Nucleus accumbens (tissue), 56 donors: ENCODE results near the gene ZNF513.
"Not testable (repeated sequence)": the region's sequence is repeated elsewhere in the genome, so short reads cannot be mapped to it uniquely, and the experiment has no call there.

ENCODE experiments used
- DNase-seq, 56 donors: peaks; one replicate each; lab custom pipeline; 2025; lab: John Stamatoyannopoulos, UW

Gene ZNF513, protein sequence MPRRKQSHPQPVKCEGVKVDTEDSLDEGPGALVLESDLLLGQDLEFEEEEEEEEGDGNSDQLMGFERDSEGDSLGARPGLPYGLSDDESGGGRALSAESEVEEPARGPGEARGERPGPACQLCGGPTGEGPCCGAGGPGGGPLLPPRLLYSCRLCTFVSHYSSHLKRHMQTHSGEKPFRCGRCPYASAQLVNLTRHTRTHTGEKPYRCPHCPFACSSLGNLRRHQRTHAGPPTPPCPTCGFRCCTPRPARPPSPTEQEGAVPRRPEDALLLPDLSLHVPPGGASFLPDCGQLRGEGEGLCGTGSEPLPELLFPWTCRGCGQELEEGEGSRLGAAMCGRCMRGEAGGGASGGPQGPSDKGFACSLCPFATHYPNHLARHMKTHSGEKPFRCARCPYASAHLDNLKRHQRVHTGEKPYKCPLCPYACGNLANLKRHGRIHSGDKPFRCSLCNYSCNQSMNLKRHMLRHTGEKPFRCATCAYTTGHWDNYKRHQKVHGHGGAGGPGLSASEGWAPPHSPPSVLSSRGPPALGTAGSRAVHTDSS

GRCh38 chr2:27380626-27381545 lies at the start of gene ZNF513:
Gene ZNF513, minus strand, starts transcription at chr2:27380734. Its CDS starts 208 bp downstream, at chr2:27380526.
- peak; percentile 81 to 98 (median 96) for DNase-seq

- peak in 53 of 56 donors; percentile 6 to 89 (median 76) for DNase-seq
Measured at GRCh38 chr2:27428978-27429541, 48.5 kb upstream of the ZNF513 start.

GRCh38 chr2:27428213-27428977 lies 47.9 kb upstream of the ZNF513 start, which contains the start of gene NRBP1:
Gene NRBP1, plus strand, starts transcription at chr2:27428631. Its CDS starts 4,643 bp downstream, at chr2:27433274.
- peak; percentile 57 to 97 (median 89) for DNase-seq

DNA sequence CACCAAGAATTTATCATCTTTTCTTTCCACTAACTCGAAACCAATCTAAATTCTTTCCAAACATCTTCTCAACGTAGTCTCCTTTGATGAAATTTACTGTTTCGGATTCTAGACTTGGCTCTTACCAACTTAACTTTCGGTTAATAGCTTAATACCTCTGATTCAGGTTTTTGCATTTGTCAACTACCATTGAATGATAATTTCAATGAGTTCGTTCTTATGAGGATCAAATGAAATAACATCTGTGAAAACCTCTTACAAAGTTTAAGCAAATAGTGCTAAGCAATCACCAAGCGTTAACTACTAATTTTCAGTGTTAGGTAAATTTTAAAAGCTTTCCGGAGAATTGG lies 47.3 kb upstream of the ZNF513 start:
- DNase-seq = no peak

- DNase-seq = not testable (repeated sequence)
Measured at GRCh38 chr2:27425039-27425438, 44.5 kb upstream of the ZNF513 start.

GRCh38 chr2:27422958-27423357 lies 42.4 kb upstream of the ZNF513 start:
- no peak for DNase-seq

DNA sequence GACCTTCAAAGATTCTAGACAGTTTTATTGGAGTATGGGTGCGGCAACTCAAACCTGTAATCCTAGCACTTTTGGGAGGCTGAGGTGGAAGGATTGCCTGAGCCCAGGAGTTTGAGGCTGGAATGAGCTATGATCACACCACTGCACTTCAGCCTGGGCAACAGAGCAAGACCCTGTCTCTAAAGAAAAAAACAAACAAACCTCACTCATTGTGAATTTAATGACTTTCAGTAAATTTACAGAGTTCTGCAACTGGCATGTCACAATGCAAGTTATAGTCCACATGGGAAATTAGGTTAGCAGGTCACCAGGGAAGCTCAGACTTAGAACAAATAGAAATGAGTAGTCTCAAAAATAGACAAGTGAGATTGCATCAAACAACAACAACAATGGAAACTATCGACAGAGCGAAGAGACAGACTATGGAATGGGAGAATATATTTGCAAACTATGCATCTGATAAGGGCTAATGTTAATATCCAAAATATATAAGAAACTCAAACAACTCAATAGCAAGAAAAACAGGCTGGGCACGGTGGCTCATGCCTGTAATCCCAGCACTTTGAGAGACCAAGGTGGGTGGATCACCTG lies 41.2 kb upstream of the ZNF513 start:
- no peak for DNase-seq

DNA sequence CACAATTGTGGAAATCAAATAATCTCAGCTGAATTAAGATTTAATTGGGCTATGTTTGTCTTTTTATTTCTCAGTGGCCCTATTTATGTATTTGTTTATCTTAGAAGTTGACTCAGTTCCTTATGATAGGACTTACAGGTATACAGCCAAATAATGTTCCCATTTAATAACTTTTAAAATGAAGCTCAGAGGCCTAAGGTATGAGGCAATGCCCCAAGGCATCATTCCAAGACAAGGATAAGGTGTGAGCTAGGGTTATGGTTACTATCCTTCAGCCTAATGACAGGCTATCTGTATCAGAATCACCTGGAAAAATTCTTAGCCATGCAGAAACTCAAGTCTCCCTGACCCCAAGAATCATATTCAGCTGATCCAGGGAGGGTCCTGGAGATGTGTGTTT lies 40.5 kb upstream of the ZNF513 start:
- DNase-seq = no peak

- DNase-seq = no peak
Measured at GRCh38 chr2:27416151-27416550, 35.6 kb upstream of the ZNF513 start.

- DNase-seq = no peak
Measured at GRCh38 chr2:27412419-27413152, 32.1 kb upstream of the ZNF513 start.

DNA sequence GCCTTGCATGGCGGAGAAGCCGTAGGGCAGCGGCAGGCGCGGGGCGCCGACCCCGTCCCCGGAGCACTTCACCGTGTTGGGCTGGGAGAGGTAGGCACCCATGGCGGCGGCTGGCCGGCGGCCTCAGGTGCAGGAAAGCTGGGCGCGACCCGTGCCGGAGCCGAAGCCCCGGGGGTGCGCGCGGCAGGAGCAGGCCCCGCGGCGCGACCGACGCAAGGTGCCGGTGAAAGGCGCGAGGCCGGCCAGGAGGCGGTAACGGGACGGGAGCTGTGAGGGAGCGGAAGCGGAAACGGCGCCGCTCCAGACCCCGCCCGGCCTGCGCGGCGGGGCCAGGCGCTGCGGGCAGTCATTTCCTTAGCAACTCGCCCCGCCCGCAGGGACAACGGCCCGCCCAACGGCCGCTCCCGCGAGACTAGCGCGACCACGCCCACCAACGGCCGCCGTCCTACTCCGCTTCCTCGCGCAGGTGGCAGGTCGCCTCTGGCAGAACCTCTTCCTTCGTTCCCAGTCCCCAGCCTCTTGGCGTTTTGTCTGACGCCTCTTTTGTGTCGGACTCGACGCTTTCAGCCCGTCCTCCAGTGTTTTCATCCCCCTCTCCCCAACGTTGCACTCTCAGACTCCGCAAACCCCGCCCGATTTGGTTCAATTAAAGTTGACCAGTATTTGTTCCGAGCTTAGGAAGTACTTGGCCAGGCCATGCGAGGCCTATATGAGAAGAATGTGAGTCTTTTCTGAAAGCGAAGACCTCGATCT lies 29.0 kb upstream of the ZNF513 start, which contains the start of gene PPM1G:
TSS of gene PPM1G (minus strand) at position 271 of the 753 bp plus-strand sequence. CDS start at position 102, 169 bp downstream.
- peak; percentile 12 to 97 (median 90) for DNase-seq

- DNase-seq = peak in 2 of 56 donors; percentile 39 to 53
Measured at GRCh38 chr2:27408601-27409320, 28.2 kb upstream of the ZNF513 start.

DNA sequence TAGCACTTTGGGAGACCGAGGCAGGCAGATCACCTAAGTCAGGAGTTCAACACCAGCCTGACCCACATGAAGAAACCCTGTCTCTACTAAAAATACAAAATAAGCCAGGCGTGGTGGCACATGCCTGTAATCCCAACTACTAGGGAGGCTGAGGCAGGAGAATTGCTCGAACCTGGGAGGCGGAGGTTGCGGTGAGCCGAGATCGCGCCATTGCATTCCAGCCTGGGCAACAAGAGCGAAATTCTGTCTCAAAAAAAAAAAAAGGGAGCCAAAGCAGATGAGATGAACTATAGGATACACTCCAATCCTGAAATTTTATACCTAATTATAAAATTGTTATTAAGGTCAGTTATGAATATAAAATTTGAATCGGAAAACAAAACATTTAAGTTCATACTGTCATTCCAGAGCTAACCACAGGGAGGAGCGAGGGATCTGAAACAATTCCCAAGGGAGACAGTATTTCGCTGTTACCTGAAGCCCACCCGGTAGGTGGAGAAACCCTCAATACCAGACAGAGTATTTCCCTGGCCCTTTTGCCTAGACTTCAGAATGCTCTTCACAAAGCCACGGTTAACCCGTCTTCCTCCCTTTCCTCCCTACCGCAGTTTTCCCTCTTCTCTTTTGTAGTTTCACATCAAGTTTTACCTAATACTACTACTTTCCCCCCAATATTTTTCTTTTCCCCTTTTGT lies 27.4 kb upstream of the ZNF513 start:
- DNase-seq = peak in 3 of 56 donors; percentile 3 to 17 (median 4)

GRCh38 chr2:27400348-27401135 lies 20.0 kb upstream of the ZNF513 start:
- no peak for DNase-seq

DNA sequence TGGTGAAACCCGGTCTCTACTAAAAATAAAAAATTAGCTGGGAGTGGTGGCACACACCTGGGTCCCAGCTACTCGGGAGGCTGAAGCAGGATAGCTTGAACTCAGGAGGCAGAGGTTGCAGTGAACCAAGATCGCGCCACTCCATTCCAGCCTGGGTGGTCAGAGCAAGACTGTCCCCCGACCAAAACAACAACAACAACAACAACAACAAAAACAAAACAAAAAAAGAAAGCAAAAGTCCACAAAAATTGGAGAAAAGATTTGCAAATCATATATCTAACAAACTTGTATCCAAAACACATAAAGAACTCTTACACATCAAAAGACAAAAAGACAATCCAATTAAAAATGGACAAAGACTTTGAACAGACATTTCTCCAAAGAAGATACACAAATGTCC lies 18.4 kb upstream of the ZNF513 start:
- no peak for DNase-seq

GRCh38 chr2:27393225-27393624 lies 12.7 kb upstream of the ZNF513 start:
- no peak for DNase-seq
